Measurements from ENCODE around the gene GTSE1. TPM values are rescaled to one million over a fixed set of nuclear protein-coding genes. Genes with fewer than 3 reads are reported as not detected.

GTSE1 gene
- total and polyA plus RNA-seq, 2 experiments from 2014 or later, result 6.1 to 8.0 TPM

GRCh38 chr22:46374663-46375474 is 78.2 kb downstream of the GTSE1 start:
- H3K36me3 ChIP-seq (ENCODE audit: low read depth), result no peaks in the 10 kb centered on the region
- no peak overlapping the region for H3K4me2 ChIP-seq (ENCODE audit: unreplicated experiment)
- no peaks in the 10 kb centered on the region for H3K9me2 ChIP-seq (ENCODE audit: insufficient read depth)
- no peaks in the 10 kb centered on the region for H4K20me1 ChIP-seq (ENCODE audit: insufficient read depth)
- H3K27ac ChIP-seq, result no peak overlapping the region
- no peak overlapping the region for H3K4me3 ChIP-seq
- no peaks in the 10 kb centered on the region for H3K79me2 ChIP-seq (ENCODE audit: insufficient read depth)
- H3F3A ChIP-seq (ENCODE audit: insufficient read depth), result no peaks in the 10 kb centered on the region
- H3K9me3 ChIP-seq (ENCODE audit: low read depth), result peaks cover 3% of the 10 kb centered on the region
- H3K27me3 ChIP-seq (replicated peaks; ENCODE audit: insufficient read depth), result no peaks in the 10 kb centered on the region; the same call in 1 of the 2 replicates
- in situ Hi-C loops (cut with MboI), result no loop called here
- WGBS, 2 experiments (ENCODE audit: low coverage in 1 of 2, low lambda C conversion rate in 2 of 2, missing lambda C conversion rate in 2 of 2), result 79 to 80% methylated on average over 25 to 38 of the region's 38 CpGs
- H3K4me1 ChIP-seq (ENCODE audit: insufficient read depth), result no peaks in the 10 kb centered on the region
- TF ChIP-seq EZH2 (IDR thresholded peaks at IDR 0.05; ENCODE audit: insufficient read depth, poor library complexity, severe bottlenecking) (no peak), EZH2phosphoT487 (IDR thresholded peaks at IDR 0.05; ENCODE audit: insufficient read depth, low read depth) (no peak)
- H3K9ac ChIP-seq, result no peak overlapping the region
- no peak for DNase-seq
- H2AFZ ChIP-seq, result no peak overlapping the region

- WGBS, 2 experiments (ENCODE audit: low coverage in 1 of 2, low lambda C conversion rate in 2 of 2, missing lambda C conversion rate in 2 of 2), result 52 to 61% methylated on average over 3 of the region's 3 CpGs
- no peaks in the 10 kb centered on the region; the same call in 1 of the 2 replicates for H3K27me3 ChIP-seq (replicated peaks; ENCODE audit: insufficient read depth)
- in situ Hi-C loops (cut with MboI), result no loop called here
Observed at GRCh38 chr22:46376111-46376510, 79.4 kb downstream of the GTSE1 start.

DNA sequence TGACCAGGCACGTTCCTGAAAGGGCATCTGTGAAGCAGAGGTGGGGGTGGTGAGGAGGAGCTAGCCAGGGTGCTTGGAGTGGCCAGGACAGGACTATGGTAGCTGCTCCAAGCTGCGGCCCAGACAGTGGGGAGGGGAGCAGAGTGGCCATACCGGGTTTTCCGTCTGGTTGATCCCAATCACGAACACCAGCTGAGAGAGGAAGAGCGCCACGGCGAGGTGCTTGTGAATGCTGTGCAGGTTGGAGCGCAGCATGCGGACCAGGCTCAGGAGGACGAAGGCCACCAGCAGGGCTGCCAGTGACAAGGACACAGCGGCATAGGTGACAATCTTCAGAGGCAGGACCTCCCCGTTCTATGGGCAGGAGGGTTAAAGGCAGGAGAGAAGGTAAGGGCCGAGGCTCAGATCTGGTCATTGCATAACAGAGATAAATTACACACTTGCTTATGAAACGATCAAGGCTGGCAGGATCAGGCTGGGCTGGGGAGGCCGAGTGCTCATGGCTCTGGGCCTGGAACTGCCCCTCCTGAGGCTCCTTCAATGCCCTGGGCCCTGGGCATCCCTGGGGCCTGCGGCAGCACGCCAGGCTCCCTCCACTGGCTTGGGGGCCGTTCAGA is 80.3 kb downstream of the GTSE1 start:
- Histone ChIP-seq H3K36me3 (ENCODE audit: low read depth) (no peaks in the 10 kb centered on the region), H3K27ac (no peak overlapping the region), H4K20me1 (ENCODE audit: insufficient read depth) (no peaks in the 10 kb centered on the region), H3F3A (ENCODE audit: insufficient read depth) (no peaks in the 10 kb centered on the region), H3K9me3 (ENCODE audit: low read depth) (peaks cover 3% of the 10 kb centered on the region), H3K4me3 (no peak overlapping the region), H3K9me2 (ENCODE audit: insufficient read depth) (no peaks in the 10 kb centered on the region), H3K4me1 (ENCODE audit: insufficient read depth) (no peaks in the 10 kb centered on the region), H3K9ac (no peak overlapping the region), H3K79me2 (ENCODE audit: insufficient read depth) (no peaks in the 10 kb centered on the region), H3K4me2 (ENCODE audit: unreplicated experiment) (no peak overlapping the region), H3K27me3 (replicated peaks; ENCODE audit: insufficient read depth) (no peaks in the 10 kb centered on the region; the same call in 1 of the 2 replicates), H2AFZ (no peak overlapping the region)
- no peak for DNase-seq
- 76 to 80% methylated on average over 17 to 19 of the region's 19 CpGs for WGBS, 2 experiments (ENCODE audit: low coverage in 1 of 2, low lambda C conversion rate in 2 of 2, missing lambda C conversion rate in 2 of 2)
- in situ Hi-C loops (cut with MboI), result no loop called here
- no peak for TF ChIP-seq EZH2 (IDR thresholded peaks at IDR 0.05; ENCODE audit: insufficient read depth, poor library complexity, severe bottlenecking)
- TF ChIP-seq EZH2phosphoT487 (IDR thresholded peaks at IDR 0.05; ENCODE audit: insufficient read depth, low read depth), result no peak

More at GRCh38 chr22:46376111-46376510, 79.4 kb downstream of the GTSE1 start:
- H3K9ac ChIP-seq, result no peak overlapping the region
- no peak overlapping the region for H3K4me3 ChIP-seq
- no peaks in the 10 kb centered on the region for H3K9me2 ChIP-seq (ENCODE audit: insufficient read depth)
- H3K27ac ChIP-seq, result no peak overlapping the region
- no peaks in the 10 kb centered on the region for H3K36me3 ChIP-seq (ENCODE audit: low read depth)
- no peaks in the 10 kb centered on the region for H4K20me1 ChIP-seq (ENCODE audit: insufficient read depth)
- no peak for TF ChIP-seq EZH2 (IDR thresholded peaks at IDR 0.05; ENCODE audit: insufficient read depth, poor library complexity, severe bottlenecking)
- TF ChIP-seq EZH2phosphoT487 (IDR thresholded peaks at IDR 0.05; ENCODE audit: insufficient read depth, low read depth), result no peak
- H3K79me2 ChIP-seq (ENCODE audit: insufficient read depth), result no peaks in the 10 kb centered on the region
- no peaks in the 10 kb centered on the region for H3K4me1 ChIP-seq (ENCODE audit: insufficient read depth)
- H3F3A ChIP-seq (ENCODE audit: insufficient read depth), result no peaks in the 10 kb centered on the region
- no peak for DNase-seq
- no peak overlapping the region for H2AFZ ChIP-seq
- H3K9me3 ChIP-seq (ENCODE audit: low read depth), result peaks cover 3% of the 10 kb centered on the region
- no peak overlapping the region for H3K4me2 ChIP-seq (ENCODE audit: unreplicated experiment)

- no peaks in the 10 kb centered on the region for H3K79me2 ChIP-seq (ENCODE audit: insufficient read depth)
- H3K9me2 ChIP-seq (ENCODE audit: insufficient read depth), result no peaks in the 10 kb centered on the region
- H3K36me3 ChIP-seq (ENCODE audit: low read depth), result no peaks in the 10 kb centered on the region
- H3K4me2 ChIP-seq (ENCODE audit: unreplicated experiment), result no peak overlapping the region
- no peak overlapping the region for H3K4me3 ChIP-seq
- DNase-seq, result peak; percentile 24
- no peak overlapping the region for H3K27ac ChIP-seq
- WGBS, 2 experiments (ENCODE audit: low coverage in 1 of 2, low lambda C conversion rate in 2 of 2, missing lambda C conversion rate in 2 of 2), result 63 to 64% methylated on average over 27 of the region's 27 CpGs
- H3K9me3 ChIP-seq (ENCODE audit: low read depth), result peaks cover 3% of the 10 kb centered on the region
- H2AFZ ChIP-seq, result no peak overlapping the region
- H3F3A ChIP-seq (ENCODE audit: insufficient read depth), result no peaks in the 10 kb centered on the region
- no peaks in the 10 kb centered on the region for H3K4me1 ChIP-seq (ENCODE audit: insufficient read depth)
- in situ Hi-C loops (cut with MboI), result no loop called here
- TF ChIP-seq EZH2 (IDR thresholded peaks at IDR 0.05; ENCODE audit: insufficient read depth, poor library complexity, severe bottlenecking) (no peak), EZH2phosphoT487 (IDR thresholded peaks at IDR 0.05; ENCODE audit: insufficient read depth, low read depth) (no peak)
- H3K27me3 ChIP-seq (replicated peaks; ENCODE audit: insufficient read depth), result no peaks in the 10 kb centered on the region; the same call in 1 of the 2 replicates
- no peaks in the 10 kb centered on the region for H4K20me1 ChIP-seq (ENCODE audit: insufficient read depth)
- no peak overlapping the region for H3K9ac ChIP-seq
Observed at GRCh38 chr22:46377525-46378425, 81.1 kb downstream of the GTSE1 start.
